Measurements from ENCODE around the gene CTCFL. TPM values are rescaled to one million over a fixed set of nuclear protein-coding genes. Genes with fewer than 3 reads are reported as not detected.
"Not testable (repeated sequence)": the region's sequence is repeated elsewhere in the genome, so short reads cannot be mapped to it uniquely, and the experiment has no call there.

Gene CTCFL
- total RNA-seq, 1 donor from 2014 or later: 0.27 TPM

DNA sequence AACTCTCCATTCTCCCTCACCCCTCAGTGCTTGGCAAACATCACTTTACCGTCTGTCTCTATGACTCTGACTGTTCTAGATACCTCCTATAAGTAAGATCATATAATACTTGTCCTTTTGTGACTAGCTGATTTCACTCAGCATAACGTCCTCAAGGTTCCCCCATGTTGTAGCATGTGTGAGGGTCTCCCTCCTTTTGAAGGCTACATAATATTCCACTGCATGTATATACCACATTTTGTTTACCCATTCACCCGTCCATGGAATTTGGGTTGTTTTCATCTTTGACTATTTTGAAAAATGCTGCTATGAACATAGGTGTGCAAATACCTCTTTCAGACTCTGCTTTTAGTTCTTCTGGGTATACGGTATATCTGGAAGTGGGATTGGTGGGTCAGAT lies 28.3 kb downstream of the CTCFL start:
- no peak for TF ChIP-seq CTCF (IDR thresholded peaks at IDR 0.05; ENCODE audit: unreplicated experiment)
- Mint-ChIP-seq H3K4me1 (peaks cover 33% of the 10 kb centered on the region), H3K27me3 (ENCODE audit: low read depth) (peaks cover 6% of the 10 kb centered on the region), H3K36me3 (no peaks in the 10 kb centered on the region), H3K27ac (no peak overlapping the region), H3K4me3 (no peak overlapping the region), H3K9me3 (peaks cover 7% of the 10 kb centered on the region)
- DNase-seq (ENCODE audit: low spot score in 2 of 2, unreplicated experiment in 2 of 2): no peak

GRCh38 chr20:57495978-57496377 lies 29.0 kb downstream of the CTCFL start:
- H3K36me3 Mint-ChIP-seq: no peaks in the 10 kb centered on the region
- peaks cover 6% of the 10 kb centered on the region for H3K27me3 Mint-ChIP-seq (ENCODE audit: low read depth)

GRCh38 chr20:57493091-57493615 lies 31.8 kb downstream of the CTCFL start:
- no peak overlapping the region for H3K4me3 Mint-ChIP-seq
- peaks cover 8% of the 10 kb centered on the region for H3K4me1 Mint-ChIP-seq
- peaks cover 7% of the 10 kb centered on the region for H3K9me3 Mint-ChIP-seq
- TF ChIP-seq CTCF (IDR thresholded peaks at IDR 0.05; ENCODE audit: unreplicated experiment): no peak
- no peak overlapping the region for H3K27ac Mint-ChIP-seq
- peaks cover 3% of the 10 kb centered on the region for H3K27me3 Mint-ChIP-seq (ENCODE audit: low read depth)
- DNase-seq (ENCODE audit: low spot score in 2 of 2, unreplicated experiment in 2 of 2): no peak
- no peaks in the 10 kb centered on the region for H3K36me3 Mint-ChIP-seq

More at GRCh38 chr20:57495978-57496377, 29.0 kb downstream of the CTCFL start:
- TF ChIP-seq CTCF (IDR thresholded peaks at IDR 0.05; ENCODE audit: unreplicated experiment): no peak
- DNase-seq (ENCODE audit: low spot score in 2 of 2, unreplicated experiment in 2 of 2): no peak
- H3K9me3 Mint-ChIP-seq: peaks cover 7% of the 10 kb centered on the region
- H3K27ac Mint-ChIP-seq: no peak overlapping the region
- peaks cover 27% of the 10 kb centered on the region for H3K4me1 Mint-ChIP-seq
- H3K4me3 Mint-ChIP-seq: no peak overlapping the region

DNA sequence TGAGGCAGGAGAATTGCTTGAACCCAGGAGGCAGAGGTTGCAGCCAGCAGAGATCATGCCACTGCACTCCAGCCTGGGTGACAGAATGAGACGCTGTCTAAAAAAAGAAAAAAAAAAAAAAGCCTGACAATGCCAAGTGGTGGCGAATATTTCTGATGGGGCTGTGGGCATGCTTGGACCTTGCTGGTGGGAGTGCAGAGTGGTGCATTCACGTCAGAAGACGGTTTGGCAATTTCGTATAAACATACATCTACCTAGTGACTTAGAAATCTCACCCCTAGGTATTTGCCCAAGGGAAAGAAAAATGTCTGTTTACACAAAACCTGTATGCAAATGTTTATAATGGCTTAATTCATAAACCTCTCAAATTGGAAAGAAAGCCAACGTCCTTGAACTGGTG lies 33.6 kb downstream of the CTCFL start:
- DNase-seq (ENCODE audit: low spot score in 2 of 2, unreplicated experiment in 2 of 2): no peak
- Mint-ChIP-seq H3K4me3 (no peak overlapping the region), H3K36me3 (no peaks in the 10 kb centered on the region), H3K27ac (no peak overlapping the region), H3K9me3 (peaks cover 5% of the 10 kb centered on the region), H3K4me1 (peaks cover 8% of the 10 kb centered on the region), H3K27me3 (ENCODE audit: low read depth) (no peaks in the 10 kb centered on the region)
- TF ChIP-seq CTCF (IDR thresholded peaks at IDR 0.05; ENCODE audit: unreplicated experiment): no peak

DNA sequence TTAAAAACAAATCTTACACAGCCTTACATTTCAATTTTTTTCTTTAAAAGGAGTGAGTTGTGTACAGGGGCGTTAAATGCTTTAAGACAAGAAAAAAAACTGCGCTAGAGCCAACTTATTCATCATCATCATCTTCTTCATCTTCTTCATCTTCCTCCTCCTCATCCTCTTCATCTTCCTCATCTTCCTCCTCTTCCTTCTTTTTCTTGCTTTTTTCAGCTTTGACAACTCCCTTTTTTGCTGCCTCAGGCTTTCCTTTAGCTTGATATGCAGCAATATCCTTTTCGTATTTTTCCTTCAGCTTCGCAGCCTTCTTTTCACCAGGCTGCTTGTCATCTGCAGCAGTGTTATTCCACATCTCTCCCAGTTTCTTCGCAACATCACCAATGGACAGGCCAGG lies 36.7 kb downstream of the CTCFL start:
- not testable (repeated sequence) for H3K4me1 Mint-ChIP-seq; H3K4me3 Mint-ChIP-seq; H3K27me3 Mint-ChIP-seq (ENCODE audit: low read depth); H3K36me3 Mint-ChIP-seq; H3K27ac Mint-ChIP-seq; DNase-seq (ENCODE audit: low spot score in 2 of 2, unreplicated experiment in 2 of 2)
- H3K9me3 Mint-ChIP-seq: peaks cover 13% of the 10 kb centered on the region

DNA sequence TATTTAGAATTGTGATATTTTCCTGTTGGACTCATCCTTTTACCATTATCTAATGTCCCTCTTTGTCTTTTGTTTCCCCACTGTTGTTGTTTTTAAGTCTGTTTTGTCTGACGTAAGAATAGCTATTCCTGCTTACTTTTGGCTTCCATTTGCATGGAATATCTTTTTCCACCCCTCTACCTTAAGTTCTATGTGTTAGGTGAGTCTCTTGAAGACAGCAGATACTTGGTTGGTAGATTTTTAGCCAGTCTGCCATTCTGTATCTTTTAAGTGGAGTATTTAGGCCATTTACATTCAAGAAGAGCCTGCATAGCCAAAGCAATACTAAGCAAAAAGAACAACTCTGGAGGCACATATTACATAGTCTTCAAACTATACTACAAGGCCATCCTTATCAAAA lies 39.2 kb downstream of the CTCFL start:
- no peak for TF ChIP-seq CTCF (IDR thresholded peaks at IDR 0.05; ENCODE audit: unreplicated experiment)
- Mint-ChIP-seq H3K4me1 (no peaks in the 10 kb centered on the region), H3K27ac (no peak overlapping the region), H3K27me3 (ENCODE audit: low read depth) (no peaks in the 10 kb centered on the region), H3K9me3 (peaks cover 13% of the 10 kb centered on the region), H3K4me3 (no peak overlapping the region), H3K36me3 (peaks cover 1% of the 10 kb centered on the region)
- no peak for DNase-seq (ENCODE audit: low spot score in 2 of 2, unreplicated experiment in 2 of 2)

Data from mesothelial cell of epicardium (in vitro differentiated cells).